Measurements from ENCODE around the gene FHOD3. TPM values are rescaled to one million over a fixed set of nuclear protein-coding genes. Genes with fewer than 3 reads are reported as not detected.

The FHOD3 gene
- total and polyA plus RNA-seq, 2 experiments from 2014 or later = 2.7 to 8.7 TPM

GRCh38 chr18:36826556-36826955 lies 529.0 kb downstream of the FHOD3 start:
- TF ChIP-seq CTCF (conservative IDR thresholded peaks at IDR 0.05; ENCODE audit: low read depth in 2 of 2) = no peak
- no peak for TF ChIP-seq ETS1 (IDR thresholded peaks at IDR 0.05)
- no peak for TF ChIP-seq ZNF462 (CRISPR knock-in tag; IDR thresholded peaks at IDR 0.05)
- TF ChIP-seq POLR2AphosphoS5 (IDR thresholded peaks at IDR 0.05; ENCODE audit: low read depth) = no peak
- TF ChIP-seq NANOG (IDR thresholded peaks at IDR 0.05; ENCODE audit: borderline replicate concordance) = no peak
- no peak for TF ChIP-seq STAT1 (IDR thresholded peaks at IDR 0.05; ENCODE audit: unreplicated experiment)
- TF ChIP-seq ZNF331 (CRISPR knock-in tag; IDR thresholded peaks at IDR 0.05; ENCODE audit: low read depth) = no peak
- TF ChIP-seq JUNB (IDR thresholded peaks at IDR 0.05; ENCODE audit: unreplicated experiment) = no peak
- Histone ChIP-seq H3K79me2 (replicated peaks; ENCODE audit: insufficient read depth) (peaks cover 32% of the 10 kb centered on the region), H3K27me3 (ENCODE audit: insufficient read depth) (no peaks in the 10 kb centered on the region), H3K4me1 (ENCODE audit: insufficient read depth) (no peaks in the 10 kb centered on the region), H3K4me2 (no peak overlapping the region), H3K9me2 (ENCODE audit: insufficient read depth) (no peaks in the 10 kb centered on the region), H3K4me3 (no peak overlapping the region), H3F3A (replicated peaks; ENCODE audit: low read depth) (no peaks in the 10 kb centered on the region; the same call in 1 of the 2 replicates), H3K36me3 (ENCODE audit: insufficient read depth) (0 out of 2 replicates have a peak, but pooled peaks cover 2% of the 10 kb centered on the region), H3K27ac (ENCODE audit: low read depth) (no peak overlapping the region), H2AFZ (no peak overlapping the region), H4K20me1 (replicated peaks; ENCODE audit: insufficient read depth) (peaks cover 7% of the 10 kb centered on the region; the same call in 1 of the 2 replicates)
- DNase-seq (ENCODE audit: low spot score) = no peak
- Mint-ChIP-seq H3K4me1 (peaks cover 21% of the 10 kb centered on the region), H3K27ac (no peak overlapping the region), H3K27me3 (ENCODE audit: insufficient read depth, low read depth, poor library complexity) (no peaks in the 10 kb centered on the region), H3K36me3 (ENCODE audit: low read depth) (peaks cover 24% of the 10 kb centered on the region), H3K9me3 (no peaks in the 10 kb centered on the region), H3K4me3 (no peak overlapping the region)
- no peak for ATAC-seq
